Sciatic nerve (tissue), 2 donors: Measurements from ENCODE around the gene MYO18A. TPM values are rescaled to one million over a fixed set of nuclear protein-coding genes. Genes with fewer than 3 reads are reported as not detected.
A peak's percentile ranks its signal among the peaks of the same experiment; 100 is the strongest.
"Not testable (repeated sequence)": the region's sequence is repeated elsewhere in the genome, so short reads cannot be mapped to it uniquely, and the experiment has no call there.

ENCODE experiments used
- ATAC-seq: fragments of 200-7000 bp; cut with Tn5 transposase; one replicate; pipeline ENCODE4 v1.9.1; 2020; ENCODE audit warnings: mild to moderate bottlenecking, moderate library complexity
- DNase-seq: peaks from one replicate; pipeline ENCODE4 v3.0.0-alpha.2; 2020; ENCODE audit warnings: low spot score
- intact Hi-C: fragments of 100-400 bp; cut with DNase I; formaldehyde crosslinking; loops from one replicate; pipeline ENCODE4 v1.14.2; 2022
- total RNA-seq: library from RNA; stranded (reverse); fragmentation: NEBNext Ultra II Directional; extraction: Animal tissue kit (Norgen Biotek cat#: 25700); gene quantifications from one replicate; pipeline ENCODE4 v1.2.1, GENCODE V29; 2021
- donor health status: DM: no; HTN: no; CAD: no.
- donor health status: DM: no; HTN: no; CAD: no.

Gene MYO18A
- total RNA-seq, 1 donor from 2014 or later = 109 TPM

GRCh38 chr17:29094101-29094708 lies 86.0 kb downstream of the MYO18A start:
- intact Hi-C loops = no loop called here
- DNase-seq = no peak
- ATAC-seq = no peak

GRCh38 chr17:29093090-29093871 lies 86.9 kb downstream of the MYO18A start:
- DNase-seq (no peak), ATAC-seq (no peak)
- intact Hi-C loops = no loop called here

- no peak for DNase-seq
- no peak for ATAC-seq
- intact Hi-C loops = no loop called here
Measured at GRCh38 chr17:29091606-29092289, 88.5 kb downstream of the MYO18A start.

GRCh38 chr17:29090750-29091605 lies 89.2 kb downstream of the MYO18A start:
- no peak for DNase-seq
- intact Hi-C loops = no loop called here
- no peak for ATAC-seq

GRCh38 chr17:29090108-29090507 lies 90.1 kb downstream of the MYO18A start:
- DNase-seq = no peak
- intact Hi-C loops = no loop called here
- ATAC-seq = no peak

- intact Hi-C loops = no loop called here
- DNase-seq = no peak
- no peak for ATAC-seq
Measured at GRCh38 chr17:29089601-29090044, 90.6 kb downstream of the MYO18A start.

GRCh38 chr17:29088782-29089181 lies 91.4 kb downstream of the MYO18A start:
- intact Hi-C loops, ATAC-seq, DNase-seq: not testable (repeated sequence)

- no peak for ATAC-seq
- intact Hi-C loops = no loop called here
- no peak for DNase-seq
Measured at GRCh38 chr17:29086628-29087332, 93.4 kb downstream of the MYO18A start.

GRCh38 chr17:29085223-29085622 lies 95.0 kb downstream of the MYO18A start:
- no peak for ATAC-seq
- intact Hi-C loops = no loop called here

GRCh38 chr17:29084541-29085146 lies 95.6 kb downstream of the MYO18A start:
- DNase-seq (no peak), ATAC-seq (no peak)
- intact Hi-C loops = no loop called here

More at GRCh38 chr17:29085223-29085622, 95.0 kb downstream of the MYO18A start:
- no peak for DNase-seq

GRCh38 chr17:29080965-29081364 lies 99.2 kb downstream of the MYO18A start:
- intact Hi-C loops = no loop called here
- DNase-seq (no peak), ATAC-seq (no peak)

- DNase-seq (no peak), ATAC-seq (no peak)
- intact Hi-C loops = no loop called here
Measured at GRCh38 chr17:29080323-29080722, 99.9 kb downstream of the MYO18A start.

GRCh38 chr17:29079887-29080286 lies 100.3 kb downstream of the MYO18A start:
- DNase-seq = no peak
- intact Hi-C loops = no loop called here
- ATAC-seq = no peak

- intact Hi-C loops = no loop called here
- no peak for ATAC-seq
- no peak for DNase-seq
Measured at GRCh38 chr17:29079433-29079832, 100.8 kb downstream of the MYO18A start.

- ATAC-seq (no peak), DNase-seq (no peak)
- intact Hi-C loops = no loop called here
Measured at GRCh38 chr17:29078183-29079045, 101.8 kb downstream of the MYO18A start.

- no peak for DNase-seq
- ATAC-seq = no peak
- intact Hi-C loops = no loop called here
Measured at GRCh38 chr17:29077320-29077719, 102.9 kb downstream of the MYO18A start.

GRCh38 chr17:29076722-29077121 lies 103.5 kb downstream of the MYO18A start:
- intact Hi-C loops = no loop called here
- ATAC-seq (peak; percentile 57), DNase-seq (no peak)
